Measurements from ENCODE around the gene CRADD.

DNA sequence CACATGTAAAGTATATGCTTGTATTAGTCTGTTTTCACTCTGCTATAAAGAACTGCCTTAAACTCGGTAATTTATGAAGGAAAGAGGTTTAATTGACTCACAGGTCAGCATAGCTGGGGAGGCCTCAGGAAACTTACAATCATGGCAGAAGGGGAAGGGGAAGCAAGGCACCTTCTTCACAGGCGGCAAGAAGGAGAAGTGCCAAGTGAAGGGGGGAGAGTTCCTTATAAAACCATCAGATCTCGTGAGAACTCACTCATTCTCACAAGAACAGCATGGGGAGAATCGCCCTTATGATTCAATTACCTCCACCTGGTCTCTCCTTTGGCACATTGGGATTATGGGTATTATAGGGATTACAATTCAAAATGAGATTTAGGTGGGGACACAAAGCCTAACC is 241.7 kb downstream of the CRADD start:
- TF ChIP-seq, protein P1, sequence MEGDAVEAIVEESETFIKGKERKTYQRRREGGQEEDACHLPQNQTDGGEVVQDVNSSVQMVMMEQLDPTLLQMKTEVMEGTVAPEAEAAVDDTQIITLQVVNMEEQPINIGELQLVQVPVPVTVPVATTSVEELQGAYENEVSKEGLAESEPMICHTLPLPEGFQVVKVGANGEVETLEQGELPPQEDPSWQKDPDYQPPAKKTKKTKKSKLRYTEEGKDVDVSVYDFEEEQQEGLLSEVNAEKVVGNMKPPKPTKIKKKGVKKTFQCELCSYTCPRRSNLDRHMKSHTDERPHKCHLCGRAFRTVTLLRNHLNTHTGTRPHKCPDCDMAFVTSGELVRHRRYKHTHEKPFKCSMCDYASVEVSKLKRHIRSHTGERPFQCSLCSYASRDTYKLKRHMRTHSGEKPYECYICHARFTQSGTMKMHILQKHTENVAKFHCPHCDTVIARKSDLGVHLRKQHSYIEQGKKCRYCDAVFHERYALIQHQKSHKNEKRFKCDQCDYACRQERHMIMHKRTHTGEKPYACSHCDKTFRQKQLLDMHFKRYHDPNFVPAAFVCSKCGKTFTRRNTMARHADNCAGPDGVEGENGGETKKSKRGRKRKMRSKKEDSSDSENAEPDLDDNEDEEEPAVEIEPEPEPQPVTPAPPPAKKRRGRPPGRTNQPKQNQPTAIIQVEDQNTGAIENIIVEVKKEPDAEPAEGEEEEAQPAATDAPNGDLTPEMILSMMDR (IDR thresholded peaks at IDR 0.05), result no peak
- no peak for TF ChIP-seq POLR2A (IDR thresholded peaks at IDR 0.05)
